Cardiac fibroblast (primary cell): ENCODE data around the gene NDEL1.

Source experiments
- DNase-seq, 2 donors: peaks; one replicate each; pipeline versions ENCODE4 v3.0.0 to v3.0.0-alpha.2; 2010; ENCODE audit warnings: low read depth in 2 of 2
- H3K4me3 ChIP-seq, 2 donors: replicated peaks in 1 of 2; 1 replicate in 1 of 2; 2 replicates in 1 of 2; pipeline ENCODE4 v1.5.1; 2011; ENCODE audit warnings: low read depth in 2 of 2, low read length in 2 of 2, mild to moderate bottlenecking in 2 of 2, moderate library complexity in 1 of 2
- CTCF ChIP-seq: IDR thresholded peaks from one replicate; pipeline ENCODE4 v1.5.1; 2011; ENCODE audit warnings: low read depth, mild to moderate bottlenecking, low read length, inconsistent platforms

NDEL1 gene

GRCh38 chr17:8448310-8448709 lies 12.6 kb downstream of the NDEL1 start:
- no peak for TF ChIP-seq CTCF
- no peak overlapping the region for H3K4me3 ChIP-seq
- DNase-seq: no peak

DNA sequence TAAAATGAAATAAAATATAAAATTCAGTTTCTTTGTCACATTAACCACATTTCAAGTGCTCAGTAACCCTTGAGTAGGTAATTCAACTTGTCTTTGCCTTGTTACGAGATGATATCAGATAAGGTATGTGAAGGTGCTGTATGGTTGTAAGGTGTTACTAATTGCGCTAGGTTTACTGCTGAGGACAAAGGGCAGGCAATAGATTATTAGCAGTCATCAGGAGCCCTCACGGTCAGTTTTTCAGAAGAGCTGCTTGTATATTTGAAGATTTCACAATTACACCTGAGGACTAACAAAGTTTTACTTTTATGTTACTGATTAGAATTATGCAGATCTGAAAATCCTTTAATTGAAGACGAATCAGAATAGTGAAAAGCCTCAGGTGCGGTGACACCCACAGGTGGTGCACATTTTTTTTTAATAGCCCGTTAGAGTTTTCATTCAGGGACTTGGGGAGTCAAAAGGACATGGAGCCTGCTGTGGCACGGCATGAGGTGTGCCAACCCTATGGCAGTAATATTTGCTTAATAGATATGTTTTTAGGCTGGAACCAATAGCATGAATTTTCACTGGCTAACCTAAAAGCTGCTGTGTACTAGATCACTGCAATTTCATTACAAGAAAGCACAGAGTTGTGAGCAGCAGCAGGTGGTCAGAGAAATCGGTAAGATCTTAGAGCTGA lies 16.4 kb downstream of the NDEL1 start:
- no peak overlapping the region for H3K4me3 ChIP-seq
- TF ChIP-seq CTCF: no peak
- no peak for DNase-seq

GRCh38 chr17:8453326-8453725 lies 17.6 kb downstream of the NDEL1 start:
- DNase-seq: no peak
- H3K4me3 ChIP-seq: no peak overlapping the region
- no peak for TF ChIP-seq CTCF

- no peak for DNase-seq
- H3K4me3 ChIP-seq: no peak overlapping the region
- TF ChIP-seq CTCF: no peak
Observed at GRCh38 chr17:8455665-8456209, 20.1 kb downstream of the NDEL1 start.

DNA sequence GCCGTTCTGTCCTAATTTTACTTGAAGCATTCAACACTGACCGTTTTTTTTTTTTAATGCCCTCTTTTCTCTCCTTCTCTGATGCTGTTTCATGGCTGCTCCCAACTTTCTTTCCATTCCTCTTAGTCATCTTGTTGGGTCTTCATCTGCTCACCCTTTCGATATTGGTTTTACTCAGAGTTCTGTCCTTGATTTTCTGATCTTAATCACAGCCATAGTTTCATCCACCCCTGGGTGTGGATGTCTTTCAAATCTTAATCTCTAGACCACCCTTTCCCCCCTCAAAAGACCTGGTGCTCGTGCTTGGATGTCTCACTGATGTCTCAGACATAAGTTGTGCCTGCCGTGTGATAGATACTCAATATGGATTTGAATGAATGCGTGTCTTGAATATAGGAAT lies 22.4 kb downstream of the NDEL1 start:
- no peak for TF ChIP-seq CTCF
- H3K4me3 ChIP-seq: no peak overlapping the region
- DNase-seq: no peak

GRCh38 chr17:8459107-8459506 lies 23.4 kb downstream of the NDEL1 start:
- no peak for DNase-seq
- no peak for TF ChIP-seq CTCF
- H3K4me3 ChIP-seq: no peak overlapping the region

DNA sequence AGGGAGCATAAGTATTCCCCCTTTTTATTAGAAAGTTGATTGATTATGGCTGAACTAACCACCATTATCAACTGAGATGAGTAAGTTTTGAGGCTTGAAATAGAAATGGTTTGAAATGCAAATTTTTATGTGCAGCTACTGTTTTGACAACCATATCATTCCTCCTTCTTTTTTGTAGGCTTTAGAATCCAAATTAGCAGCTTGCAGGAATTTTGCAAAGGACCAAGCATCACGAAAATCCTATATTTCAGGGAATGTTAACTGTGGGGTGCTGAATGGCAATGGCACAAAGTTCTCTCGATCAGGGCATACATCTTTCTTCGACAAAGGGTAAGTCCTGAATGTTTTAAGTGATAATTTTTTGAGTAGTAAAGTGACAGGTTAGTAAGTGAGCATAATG lies 24.1 kb downstream of the NDEL1 start:
- no peak overlapping the region for H3K4me3 ChIP-seq
- no peak for TF ChIP-seq CTCF
- DNase-seq: no peak
